Neural cell (in vitro differentiated cells): ENCODE results near the gene CPEB2.

ENCODE experiments used
- CTCF ChIP-seq: fragments of 450-650 bp; IDR thresholded peaks from 2 replicates; pipeline ENCODE4 v1.5.1; 2014; ENCODE audit warnings: antibody characterized with exemption, mild to moderate bottlenecking, moderate library complexity; ENCODE audit not compliant: poor library complexity, severe bottlenecking
- EZH2 ChIP-seq: fragments of 200-600, 300-800 bp; shearing (Covaris generic), sonication (generic); IDR thresholded peaks from 2 replicates; pipeline ENCODE4 v1.6.1; 2014; ENCODE audit warnings: antibody characterized with exemption, low read length, borderline replicate concordance, mild to moderate bottlenecking; ENCODE audit not compliant: insufficient read depth, poor library complexity, severe bottlenecking
- MXI1 ChIP-seq: fragments of 450-650 bp; conservative IDR thresholded peaks from 2 replicates; pipeline ENCODE4 v1.6.1; 2014; ENCODE audit warnings: antibody characterized with exemption, mild to moderate bottlenecking; ENCODE audit not compliant: poor library complexity, severe bottlenecking
- REST ChIP-seq: IDR thresholded peaks from 2 replicates; pipeline ENCODE4 v1.6.1; 2012; ENCODE audit warnings: borderline replicate concordance

- TF ChIP-seq CTCF (no peak), EZH2 (no peak), REST (no peak), MXI1 (no peak)
These were observed 57.9 kb downstream of the CPEB2 start for GRCh38 chr4:15060213-15060612.
